ENCODE results near the gene SFXN4.
"Not testable (repeated sequence)": the region's sequence is repeated elsewhere in the genome, so short reads cannot be mapped to it uniquely, and the experiment has no call there.

Gene SFXN4

GRCh38 chr10:119103903-119104653, 61.4 kb downstream of the SFXN4 start, which contains the start of gene DENND10:
Gene DENND10, plus strand, starts transcription at chr10:119104113. Its CDS starts 30 bp downstream, at chr10:119104143.
- peak; percentile 69 for DNase-seq

- DNase-seq = no peak
Observed at GRCh38 chr10:119103241-119103902, 62.1 kb downstream of the SFXN4 start.

GRCh38 chr10:119101366-119102098, 64.0 kb downstream of the SFXN4 start:
- no peak for DNase-seq

DNA sequence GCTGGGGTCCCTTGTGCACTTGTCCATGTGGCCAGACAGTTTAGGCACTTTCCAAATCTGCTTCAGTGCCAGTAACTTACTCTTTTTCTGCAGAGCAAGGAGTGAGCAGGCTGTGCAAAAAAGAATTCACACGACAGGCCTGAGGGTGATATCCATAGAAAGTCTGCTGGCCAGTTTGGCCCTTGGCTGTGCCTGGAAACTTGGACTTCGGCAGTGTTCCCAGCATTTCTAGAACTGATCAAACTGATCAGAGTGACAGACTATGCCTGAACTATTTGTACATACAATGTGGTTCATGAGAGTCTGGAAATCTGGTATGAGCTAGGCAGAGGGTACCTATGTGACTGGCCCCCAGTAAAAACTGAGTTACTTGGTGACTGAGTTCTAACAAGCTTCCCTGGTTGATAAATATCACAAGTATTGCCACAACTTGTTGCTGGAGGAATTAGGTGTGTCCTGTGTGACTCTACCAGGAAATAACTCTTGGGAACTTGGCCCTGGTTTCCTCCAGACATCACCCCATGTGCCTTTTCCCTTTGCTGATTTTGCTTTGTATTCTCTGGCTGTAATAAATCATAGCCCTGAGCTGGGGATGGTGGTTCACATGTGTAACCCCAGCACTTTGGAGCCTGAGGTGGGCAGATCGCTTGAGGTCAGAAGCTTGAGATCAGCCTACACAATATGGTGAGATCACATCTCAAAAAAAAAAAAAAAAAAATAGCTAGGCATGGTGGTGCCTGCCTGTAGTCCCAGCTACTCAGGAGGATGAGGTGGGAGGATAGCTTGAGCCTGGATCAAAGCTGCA, 64.9 kb downstream of the SFXN4 start:
- DNase-seq = no peak

GRCh38 chr10:119098576-119098975, 66.9 kb downstream of the SFXN4 start:
- DNase-seq = no peak

GRCh38 chr10:119096641-119097415, 68.7 kb downstream of the SFXN4 start:
- not testable (repeated sequence) for DNase-seq

GRCh38 chr10:119095640-119096039, 69.9 kb downstream of the SFXN4 start:
- no peak for DNase-seq

DNA sequence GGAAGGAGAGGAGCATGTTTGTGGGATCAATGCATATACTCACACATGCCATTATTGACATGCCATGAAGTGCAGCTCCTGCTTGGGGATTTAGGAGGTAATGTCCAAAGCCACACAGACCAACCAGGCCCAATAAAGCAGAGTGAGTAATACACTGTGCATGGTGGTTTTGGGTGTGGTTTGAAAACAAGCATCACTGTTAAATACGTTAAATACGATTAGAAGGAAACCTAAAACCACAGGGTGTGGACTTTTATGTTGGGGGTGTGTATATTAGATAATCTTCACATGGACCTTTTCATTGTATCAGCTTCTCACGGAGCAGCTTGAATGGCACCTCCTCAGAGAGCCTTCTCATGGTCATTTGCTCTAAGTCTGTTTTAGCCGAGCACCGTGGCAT, 74.5 kb downstream of the SFXN4 start:
- peak; percentile 99 for DNase-seq
